Kidney tubule cell (primary cell): ENCODE measurements around the gene ZNF280B.
A peak's percentile ranks its signal among the peaks of the same experiment; 100 is the strongest.
"Not testable (repeated sequence)": the region's sequence is repeated elsewhere in the genome, so short reads cannot be mapped to it uniquely, and the experiment has no call there.

Experiments
- DNase-seq: peaks from one replicate; pipeline ENCODE4 v3.0.0-alpha.2; 2018; ENCODE audit warnings: low spot score

ZNF280B gene

DNA sequence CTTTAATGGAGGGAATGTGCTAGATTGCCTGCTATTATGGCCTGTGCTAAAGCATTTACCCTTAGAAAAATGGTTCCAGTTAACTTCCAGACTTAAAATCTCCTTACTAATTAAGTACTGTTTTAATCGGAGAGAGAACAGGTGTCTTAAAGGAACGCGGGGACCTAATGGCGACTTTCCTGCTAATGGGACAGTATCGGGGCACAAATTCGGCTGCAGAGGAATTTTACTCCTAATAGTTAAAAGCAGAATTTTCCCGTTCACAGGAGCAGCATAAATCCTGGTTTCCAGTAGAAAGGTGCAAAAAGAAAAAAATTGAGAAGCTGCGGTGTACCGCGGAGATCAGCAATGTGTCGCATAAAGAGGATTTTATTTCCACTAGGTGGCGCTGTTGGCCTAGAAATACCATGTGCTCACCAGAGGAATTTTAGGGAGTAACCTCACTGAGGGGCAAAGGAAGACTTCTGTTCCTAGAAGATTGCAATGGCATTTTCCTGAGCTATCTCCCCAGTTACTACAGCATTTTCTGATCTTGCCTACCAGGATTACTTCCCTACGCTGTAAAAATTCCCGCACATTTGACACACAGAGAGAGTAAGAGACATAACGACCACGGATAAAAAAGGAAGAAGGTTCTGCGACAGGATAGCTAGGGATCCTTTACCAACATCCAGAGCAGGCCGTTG, 44.5 kb downstream of the ZNF280B start:
- peak; percentile 60 for DNase-seq

- DNase-seq = no peak
Observed at GRCh38 chr22:22462813-22463567, 45.6 kb downstream of the ZNF280B start.

DNA sequence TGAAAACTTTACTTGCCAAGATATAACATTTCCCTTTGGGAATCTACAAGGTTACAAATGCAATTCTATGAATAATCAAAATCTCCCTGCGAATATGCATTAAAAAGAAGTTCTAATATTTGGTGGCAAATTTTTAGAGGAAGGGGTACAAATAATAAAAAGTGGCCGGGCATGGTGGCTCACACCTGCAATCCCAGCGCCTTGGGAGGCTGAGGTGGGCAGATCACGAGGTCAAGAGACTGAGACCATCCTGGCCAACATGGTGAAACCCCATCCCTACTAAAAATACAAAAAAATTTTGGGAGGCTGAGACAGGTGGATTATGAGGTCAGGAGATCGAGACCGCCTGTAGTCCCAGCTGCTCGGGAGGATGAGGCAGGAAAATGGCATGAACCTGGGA, 47.0 kb downstream of the ZNF280B start:
- no peak for DNase-seq

DNA sequence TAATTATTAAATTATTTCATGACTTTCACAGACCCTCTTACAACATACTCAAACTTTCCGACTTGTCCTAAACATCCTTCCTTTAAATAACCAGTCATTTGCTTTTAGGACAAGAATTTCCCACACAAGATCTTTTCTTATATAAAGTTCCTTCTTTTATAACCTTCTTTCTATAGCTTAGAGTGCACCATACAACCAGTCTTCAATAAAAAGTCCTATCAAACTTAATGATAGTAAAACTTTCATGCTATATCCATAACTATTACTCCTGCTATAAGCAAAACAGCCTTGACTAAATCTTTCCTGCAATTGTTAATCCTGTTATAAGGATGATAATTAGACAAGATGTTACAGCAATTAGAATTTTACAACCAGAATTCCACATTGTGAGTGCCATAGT, 47.4 kb downstream of the ZNF280B start:
- DNase-seq = no peak

DNA sequence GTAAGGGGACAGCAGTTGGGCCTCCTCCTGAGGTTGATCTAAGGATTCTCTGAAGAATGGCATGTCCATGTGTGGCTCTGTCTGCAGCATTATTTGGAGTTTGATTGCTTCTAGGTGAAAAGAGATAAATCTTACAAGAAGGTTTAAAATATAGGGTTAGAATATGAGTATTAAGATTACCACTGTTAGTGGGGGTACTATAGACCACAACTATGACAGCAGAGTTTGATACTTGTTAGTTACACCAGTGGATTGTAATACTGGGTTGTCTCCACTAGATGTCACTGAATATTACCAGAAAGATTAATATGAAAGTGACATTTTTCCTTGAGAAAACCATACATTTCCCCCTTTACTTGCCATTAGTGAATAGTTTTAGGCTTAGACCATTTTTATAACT, 47.9 kb downstream of the ZNF280B start:
- no peak for DNase-seq

DNA sequence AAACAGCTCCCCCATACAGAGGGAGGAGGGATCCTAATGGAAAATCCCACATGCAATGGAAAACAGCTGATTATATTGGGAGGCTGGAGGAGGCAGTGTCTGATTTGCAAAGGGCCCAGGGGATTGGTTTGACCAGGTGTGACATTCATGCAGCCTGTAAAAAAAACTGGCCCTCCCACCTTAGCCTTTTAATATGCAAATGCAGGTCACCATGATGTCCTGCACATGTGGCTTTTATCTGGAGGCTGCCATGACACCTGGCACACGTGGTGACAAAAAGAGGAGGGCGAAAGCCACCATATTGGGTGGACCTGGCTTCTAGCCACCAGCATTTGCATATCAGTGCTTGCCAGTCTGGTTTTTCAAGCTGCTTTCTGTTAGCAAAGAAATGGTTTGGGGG, 48.5 kb downstream of the ZNF280B start:
- DNase-seq = no peak

DNA sequence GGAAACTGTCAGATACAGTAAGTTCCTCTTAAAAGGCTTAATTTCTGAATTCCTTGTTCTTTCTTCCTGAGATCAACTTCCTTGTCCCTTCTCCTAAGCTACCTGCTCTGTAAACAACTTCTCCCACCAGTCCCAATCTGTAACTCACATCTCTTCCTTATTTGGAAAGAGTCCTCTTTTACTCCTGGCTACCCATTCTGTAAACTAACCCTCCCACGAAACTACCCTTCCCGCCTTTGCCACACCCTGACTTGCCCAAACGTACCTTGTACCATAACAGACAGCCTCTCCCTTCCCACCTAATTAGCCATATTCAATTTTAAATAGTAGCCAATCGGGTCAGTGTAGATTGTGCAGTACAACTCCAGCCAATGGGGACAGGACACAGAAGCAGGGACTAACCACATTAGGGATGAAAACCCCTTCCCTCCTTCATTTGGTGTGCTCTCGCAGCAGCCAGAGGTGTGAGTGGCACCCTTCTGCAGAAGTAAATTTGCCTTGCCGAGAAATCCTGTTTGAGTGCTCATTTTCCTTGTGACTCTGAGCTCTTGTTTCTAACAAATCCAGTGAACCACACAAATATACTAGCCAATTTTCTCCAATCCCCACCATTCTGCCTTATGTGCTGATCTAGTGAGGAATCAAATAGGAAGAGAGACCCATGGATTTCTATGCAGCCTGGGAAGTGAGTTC, 49.5 kb downstream of the ZNF280B start:
- no peak for DNase-seq

DNA sequence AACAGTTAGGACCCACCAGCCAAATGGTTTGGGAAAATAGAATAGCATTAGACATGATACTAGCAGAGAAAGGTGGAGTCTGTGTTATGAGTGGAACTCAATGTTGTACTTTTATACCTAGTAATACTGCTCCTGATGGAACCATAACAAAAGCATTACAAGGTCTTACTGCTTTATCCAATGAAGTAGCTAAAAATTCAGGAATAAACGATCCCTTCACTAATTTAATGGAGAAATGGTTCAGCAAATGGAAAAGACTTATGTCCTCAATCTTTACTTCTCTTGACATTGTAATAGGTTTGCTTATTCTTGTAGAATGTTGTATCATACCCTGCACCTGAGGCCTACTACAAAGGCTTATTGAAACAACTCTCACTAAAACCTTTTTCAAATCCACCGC, 50.2 kb downstream of the ZNF280B start:
- no peak for DNase-seq

- DNase-seq = no peak
Observed at GRCh38 chr22:22454997-22455396, 53.5 kb downstream of the ZNF280B start.

DNA sequence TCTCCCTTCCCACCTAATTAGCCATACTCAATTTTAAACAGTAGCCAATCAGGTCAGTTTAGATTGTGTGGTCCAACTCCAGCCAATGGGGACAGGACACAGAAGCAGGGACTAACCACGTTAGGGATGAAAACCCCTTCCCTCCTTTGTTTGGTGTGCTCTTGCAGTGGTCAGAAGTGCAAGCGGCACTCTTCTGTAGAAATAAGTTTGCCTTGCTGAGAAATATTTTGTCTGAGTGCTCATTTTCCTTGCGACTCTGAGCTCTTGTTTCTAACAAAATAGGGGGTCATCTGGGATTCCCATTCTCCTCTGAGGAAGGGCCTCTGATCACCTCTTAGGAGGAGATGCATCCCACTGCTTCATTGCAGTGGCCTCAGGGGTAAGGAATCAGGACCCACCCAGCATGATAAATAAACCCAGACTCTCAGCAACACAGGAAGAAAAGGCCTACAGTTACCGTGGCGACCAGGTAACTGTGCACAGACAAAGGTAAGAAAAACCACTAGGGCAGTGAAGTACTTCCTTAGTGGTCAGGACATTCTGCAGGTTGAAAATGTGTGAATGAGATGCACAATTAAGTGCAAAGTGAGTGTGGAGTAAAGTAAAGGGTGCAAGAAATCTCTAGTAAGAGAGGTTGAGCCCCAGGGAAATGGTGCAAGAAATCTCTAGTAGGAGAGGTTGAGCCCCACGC, 55.4 kb downstream of the ZNF280B start:
- no peak for DNase-seq

DNA sequence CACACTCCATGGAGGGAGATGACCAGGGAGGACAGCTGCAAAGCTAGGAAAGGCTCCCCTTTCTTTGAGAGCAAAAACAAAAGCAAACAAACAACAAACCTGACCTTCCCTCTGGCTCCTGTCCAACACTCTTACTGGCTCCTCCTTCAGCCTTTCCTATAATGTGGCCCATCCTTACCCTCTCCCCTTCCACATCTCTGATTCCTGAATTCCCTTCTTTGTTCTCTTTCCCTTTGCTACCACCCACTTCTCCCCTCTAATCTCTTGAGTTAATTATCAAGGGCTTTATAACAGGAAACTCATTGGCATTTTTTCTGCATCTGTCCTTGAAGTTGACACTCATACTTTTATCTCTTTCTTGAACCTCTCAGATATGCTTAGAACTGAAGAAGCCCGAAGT, 56.3 kb downstream of the ZNF280B start:
- DNase-seq = no peak

GRCh38 chr22:22450343-22450839, 58.2 kb downstream of the ZNF280B start:
- no peak for DNase-seq

GRCh38 chr22:22449819-22450218, 58.7 kb downstream of the ZNF280B start:
- no peak for DNase-seq

DNA sequence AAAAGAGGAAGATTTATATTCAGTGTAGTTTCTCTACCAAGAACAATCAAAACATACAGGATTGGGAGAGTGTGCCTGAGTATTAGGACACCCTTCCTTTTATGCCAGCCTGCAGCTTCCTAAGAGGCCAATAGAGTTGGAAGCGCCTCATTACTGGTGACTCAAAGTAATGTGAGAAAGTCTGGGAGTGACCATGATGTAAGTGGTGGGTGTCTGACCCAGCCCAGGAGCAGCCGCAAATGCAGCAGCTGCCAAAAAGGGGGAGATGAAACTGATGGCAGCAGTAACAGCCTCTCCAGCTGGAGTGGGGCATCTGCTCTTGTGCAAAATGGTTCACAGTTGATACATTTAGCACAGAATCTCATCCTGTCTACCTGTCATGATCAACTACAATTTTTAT, 62.0 kb downstream of the ZNF280B start:
- DNase-seq = no peak

- not testable (repeated sequence) for DNase-seq
Observed at GRCh38 chr22:22444007-22444589, 64.4 kb downstream of the ZNF280B start.

GRCh38 chr22:22442928-22443709, 65.4 kb downstream of the ZNF280B start:
- DNase-seq = no peak

DNA sequence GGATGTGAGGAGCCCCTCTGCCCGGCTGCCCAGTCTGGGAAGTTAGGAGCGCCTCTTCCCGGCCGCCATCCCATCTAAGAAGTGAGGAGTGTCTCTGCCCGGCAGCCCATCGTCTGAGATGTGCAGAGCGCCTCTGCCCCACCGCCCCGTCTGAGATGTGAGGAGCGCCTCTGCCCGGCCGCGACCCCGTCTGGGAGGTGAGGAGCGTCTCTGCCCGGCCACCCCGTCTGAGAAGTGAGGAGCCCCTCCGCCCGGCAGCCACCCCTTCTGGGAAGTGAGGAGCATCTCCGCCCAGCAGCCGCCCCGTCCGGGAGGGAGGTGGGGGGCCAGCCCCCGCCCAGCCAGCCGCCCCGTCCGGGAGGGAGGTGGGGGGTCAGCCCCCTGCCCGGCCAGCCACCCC, 66.9 kb downstream of the ZNF280B start:
- DNase-seq = not testable (repeated sequence)

GRCh38 chr22:22440188-22440587, 68.4 kb downstream of the ZNF280B start:
- no peak for DNase-seq
